NCI-H524 treated with DMSO at 0.1 percent for 48 hours (cell line): ENCODE measurements around the gene SESN1.
A peak's percentile ranks its signal among the peaks of the same experiment; 100 is the strongest.
"Not testable (repeated sequence)": the region's sequence is repeated elsewhere in the genome, so short reads cannot be mapped to it uniquely, and the experiment has no call there.

Experiments used
- DNase-seq: peaks from one replicate; lab custom pipeline; 2025; lab: John Stamatoyannopoulos, UW

The SESN1 gene

GRCh38 chr6:109095036-109095834 is 589 bp upstream of the SESN1 start, which contains the start of gene CEP57L1:
TSS of gene CEP57L1 (plus strand) at chr6:109095507. CDS start at chr6:109145222, 49,715 bp downstream.
- DNase-seq: peak; percentile 89

GRCh38 chr6:109093732-109094415 is 772 bp downstream of the SESN1 start:
- DNase-seq: no peak

- DNase-seq: no peak
These were observed 2.6 kb downstream of the SESN1 start for GRCh38 chr6:109092074-109092473.

GRCh38 chr6:109091314-109092024 is 3.2 kb downstream of the SESN1 start:
- DNase-seq: no peak

- DNase-seq: no peak
These were observed 5.7 kb downstream of the SESN1 start for GRCh38 chr6:109088995-109089394.

GRCh38 chr6:109087661-109088264 is 6.9 kb downstream of the SESN1 start:
- DNase-seq: no peak

GRCh38 chr6:109084146-109084545 is 10.5 kb downstream of the SESN1 start:
- DNase-seq: not testable (repeated sequence)

- DNase-seq: no peak
These were observed 11.0 kb downstream of the SESN1 start for GRCh38 chr6:109083657-109084056.

GRCh38 chr6:109082188-109082577 is 12.5 kb downstream of the SESN1 start:
- no peak for DNase-seq

GRCh38 chr6:109081516-109082187 is 13.0 kb downstream of the SESN1 start:
- DNase-seq: no peak

- DNase-seq: no peak
These were observed 13.6 kb downstream of the SESN1 start for GRCh38 chr6:109081026-109081425.

GRCh38 chr6:109079981-109080380 is 14.7 kb downstream of the SESN1 start:
- DNase-seq: no peak

GRCh38 chr6:109076377-109076776 is 18.3 kb downstream of the SESN1 start:
- no peak for DNase-seq

- DNase-seq: no peak
These were observed 18.7 kb downstream of the SESN1 start for GRCh38 chr6:109075934-109076333.

- no peak for DNase-seq
These were observed 20.6 kb downstream of the SESN1 start for GRCh38 chr6:109074133-109074415.

GRCh38 chr6:109073344-109074132 is 21.1 kb downstream of the SESN1 start:
- DNase-seq: no peak

- DNase-seq: no peak
These were observed 23.3 kb downstream of the SESN1 start for GRCh38 chr6:109071125-109071917.

GRCh38 chr6:109069746-109070145 is 24.9 kb downstream of the SESN1 start:
- DNase-seq: no peak

GRCh38 chr6:109062767-109063352 is 31.8 kb downstream of the SESN1 start:
- DNase-seq: no peak

GRCh38 chr6:109062216-109062615 is 32.4 kb downstream of the SESN1 start:
- no peak for DNase-seq
